SU-DHL-6 (cell line): ENCODE results near the gene JAK1.

Source experiments
- CTCF ChIP-seq: fragments of 200-600 bp; sonication (generic); IDR thresholded peaks from one replicate; pipeline ENCODE4 v1.5.1; 2017; ENCODE audit warnings: antibody characterized with exemption, mild to moderate bottlenecking, low read length, moderate library complexity; ENCODE audit not compliant: insufficient read depth, poor library complexity, severe bottlenecking
- EZH2phosphoT487 ChIP-seq: fragments of 200-600 bp; sonication (generic), shearing (Covaris generic); conservative IDR thresholded peaks from 2 replicates; pipeline ENCODE4 v1.6.1; 2018; ENCODE audit warnings: mild to moderate bottlenecking, antibody characterized with exemption, low read length, moderate library complexity, mixed read lengths

- TF ChIP-seq CTCF (no peak), EZH2phosphoT487 (no peak)
Observed at GRCh38 chr1:64995316-64995715, 29.0 kb upstream of the JAK1 start.
